ENCODE measurements around the gene EXOC6B. TPM values are rescaled to one million over a fixed set of nuclear protein-coding genes. Genes with fewer than 3 reads are reported as not detected.

Gene EXOC6B
- total and polyA plus RNA-seq, 2 donors from 2014 or later: 5.9 to 31.3 TPM

DNA sequence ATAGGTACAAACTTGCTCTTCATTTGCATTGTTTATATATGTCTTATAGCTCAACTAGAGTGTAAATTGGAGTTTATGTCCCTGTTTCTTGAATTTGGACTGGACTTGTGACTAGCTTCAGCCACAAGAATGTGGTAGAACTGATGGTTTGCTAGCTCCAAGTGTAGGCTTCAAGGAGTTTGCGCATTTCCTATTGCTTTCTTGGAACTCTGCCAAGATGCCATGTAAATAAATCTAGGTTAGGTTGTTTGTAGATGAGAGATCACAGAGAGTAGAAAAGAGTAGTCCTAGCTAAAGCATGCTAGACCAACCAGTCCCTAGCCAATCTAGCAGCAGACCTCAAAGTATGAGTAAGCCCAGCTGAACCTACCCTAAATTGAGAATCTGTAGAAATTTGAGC is 495.2 kb downstream of the EXOC6B start:
- Histone ChIP-seq H3K27ac (ENCODE audit: low read depth in 2 of 2, low read length in 2 of 2) (no peak overlapping the region), H3K9me3 (ENCODE audit: control insufficient read depth in 2 of 3, insufficient read depth in 1 of 3, low read length in 3 of 3) (no peaks in the 10 kb centered on the region), H3K4me3 (ENCODE audit: low read length in 3 of 3) (no peak overlapping the region), H3K4me1 (ENCODE audit: control insufficient read depth in 2 of 3, insufficient read depth in 2 of 3, low read depth in 1 of 3, low read length in 3 of 3) (no peaks in the 10 kb centered on the region), H3K9ac (ENCODE audit: low read length in 3 of 3) (no peak overlapping the region), H3K27me3 (ENCODE audit: control insufficient read depth, insufficient read depth, low read length) (no peaks in the 10 kb centered on the region), H3K36me3 (ENCODE audit: control insufficient read depth in 2 of 3, insufficient read depth in 3 of 3, low read length in 3 of 3) (no peaks in the 10 kb centered on the region)
- FAIRE-seq: no peak
- peak in 3 of 5 donors; percentile 15 to 74 (median 52) for DNase-seq
- TF ChIP-seq, protein P1, sequence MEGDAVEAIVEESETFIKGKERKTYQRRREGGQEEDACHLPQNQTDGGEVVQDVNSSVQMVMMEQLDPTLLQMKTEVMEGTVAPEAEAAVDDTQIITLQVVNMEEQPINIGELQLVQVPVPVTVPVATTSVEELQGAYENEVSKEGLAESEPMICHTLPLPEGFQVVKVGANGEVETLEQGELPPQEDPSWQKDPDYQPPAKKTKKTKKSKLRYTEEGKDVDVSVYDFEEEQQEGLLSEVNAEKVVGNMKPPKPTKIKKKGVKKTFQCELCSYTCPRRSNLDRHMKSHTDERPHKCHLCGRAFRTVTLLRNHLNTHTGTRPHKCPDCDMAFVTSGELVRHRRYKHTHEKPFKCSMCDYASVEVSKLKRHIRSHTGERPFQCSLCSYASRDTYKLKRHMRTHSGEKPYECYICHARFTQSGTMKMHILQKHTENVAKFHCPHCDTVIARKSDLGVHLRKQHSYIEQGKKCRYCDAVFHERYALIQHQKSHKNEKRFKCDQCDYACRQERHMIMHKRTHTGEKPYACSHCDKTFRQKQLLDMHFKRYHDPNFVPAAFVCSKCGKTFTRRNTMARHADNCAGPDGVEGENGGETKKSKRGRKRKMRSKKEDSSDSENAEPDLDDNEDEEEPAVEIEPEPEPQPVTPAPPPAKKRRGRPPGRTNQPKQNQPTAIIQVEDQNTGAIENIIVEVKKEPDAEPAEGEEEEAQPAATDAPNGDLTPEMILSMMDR (IDR thresholded peaks at IDR 0.05; ENCODE audit: borderline replicate concordance, extremely low read depth, insufficient read depth): no peak
- intact Hi-C loops (cut with DNase I): no loop called here

DNA sequence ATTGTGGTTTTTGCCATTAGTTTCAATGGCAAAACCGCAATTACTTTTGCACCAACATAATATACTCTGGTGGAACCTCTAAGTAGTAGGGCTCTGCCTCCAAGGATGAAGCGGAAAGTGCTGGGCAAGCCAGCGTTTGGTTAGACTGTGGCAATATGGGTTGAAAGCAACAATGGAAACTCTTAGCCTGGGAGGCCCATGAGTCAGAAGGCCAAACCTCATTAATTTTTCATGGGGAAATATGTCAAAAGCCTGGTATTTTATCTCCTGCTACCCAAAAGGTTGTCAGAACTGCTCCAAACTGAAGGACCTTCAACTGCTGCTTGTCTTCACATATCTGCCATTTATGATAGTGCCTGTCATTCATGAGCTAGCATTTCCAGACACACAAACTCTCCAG is 499.1 kb downstream of the EXOC6B start:
- Histone ChIP-seq H3K36me3 (ENCODE audit: control insufficient read depth in 2 of 3, insufficient read depth in 3 of 3, low read length in 3 of 3) (no peaks in the 10 kb centered on the region), H3K27me3 (ENCODE audit: control insufficient read depth, insufficient read depth, low read length) (no peaks in the 10 kb centered on the region), H3K4me1 (ENCODE audit: control insufficient read depth in 2 of 3, insufficient read depth in 2 of 3, low read depth in 1 of 3, low read length in 3 of 3) (no peaks in the 10 kb centered on the region), H3K9me3 (ENCODE audit: control insufficient read depth in 2 of 3, insufficient read depth in 1 of 3, low read length in 3 of 3) (no peaks in the 10 kb centered on the region), H3K27ac (ENCODE audit: low read depth in 2 of 2, low read length in 2 of 2) (no peak overlapping the region), H3K9ac (ENCODE audit: low read length in 3 of 3) (no peak overlapping the region), H3K4me3 (ENCODE audit: low read length in 3 of 3) (no peak overlapping the region)
- intact Hi-C loops (cut with DNase I): no loop called here
- no peak for DNase-seq
- FAIRE-seq: no peak
- TF ChIP-seq, protein P1 (IDR thresholded peaks at IDR 0.05; ENCODE audit: borderline replicate concordance, extremely low read depth, insufficient read depth): no peak

DNA sequence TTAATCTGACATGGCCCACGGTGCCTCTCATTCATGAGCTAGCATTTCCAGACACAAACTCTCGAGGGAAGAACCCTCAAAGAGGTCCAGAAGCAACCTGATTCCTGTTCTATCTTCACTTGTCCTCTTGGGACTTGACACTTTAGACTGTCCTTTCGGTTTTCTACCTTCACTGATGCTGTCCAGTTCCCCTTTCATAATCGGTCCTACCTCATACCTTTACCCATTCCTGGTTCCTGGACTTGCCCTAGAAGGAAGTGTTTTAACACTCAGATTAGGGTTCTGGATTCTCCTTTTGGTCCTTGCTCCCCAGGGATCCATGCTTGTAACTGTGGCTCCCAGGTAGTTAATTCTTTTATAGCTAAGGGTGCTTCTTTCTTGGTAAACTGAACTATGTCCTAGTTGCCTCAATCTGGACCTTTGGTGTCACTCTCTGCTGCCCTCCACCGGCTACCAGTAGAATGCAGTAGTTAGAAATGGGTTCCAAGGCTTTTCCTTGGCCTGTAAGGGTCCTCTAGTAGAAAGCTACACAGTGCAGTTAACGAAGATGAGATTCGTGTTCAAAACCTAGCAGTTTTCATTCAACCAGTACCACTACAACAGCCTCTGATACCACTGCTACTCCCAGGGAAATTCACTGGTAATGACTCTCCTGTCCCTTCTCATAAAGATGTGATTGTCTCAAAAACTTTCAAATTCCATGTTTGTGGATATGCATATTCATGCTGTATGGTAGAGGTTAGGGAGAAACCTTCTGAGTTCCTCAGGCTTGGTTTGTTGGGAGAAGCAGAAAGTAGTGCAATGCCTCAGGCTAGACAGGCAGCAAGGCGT is 500.0 kb downstream of the EXOC6B start:
- H3K4me3 ChIP-seq (ENCODE audit: low read length in 3 of 3): no peak overlapping the region
- FAIRE-seq: no peak

More for the DNA sequence above, 500.0 kb downstream of the EXOC6B start:
- Histone ChIP-seq H3K9me3 (ENCODE audit: control insufficient read depth in 2 of 3, insufficient read depth in 1 of 3, low read length in 3 of 3) (no peaks in the 10 kb centered on the region), H3K27ac (ENCODE audit: low read depth in 2 of 2, low read length in 2 of 2) (no peak overlapping the region), H3K4me1 (ENCODE audit: control insufficient read depth in 2 of 3, insufficient read depth in 2 of 3, low read depth in 1 of 3, low read length in 3 of 3) (no peaks in the 10 kb centered on the region), H3K9ac (ENCODE audit: low read length in 3 of 3) (no peak overlapping the region), H3K27me3 (ENCODE audit: control insufficient read depth, insufficient read depth, low read length) (no peaks in the 10 kb centered on the region), H3K36me3 (ENCODE audit: control insufficient read depth in 2 of 3, insufficient read depth in 3 of 3, low read length in 3 of 3) (no peaks in the 10 kb centered on the region)
- TF ChIP-seq, protein P1 (IDR thresholded peaks at IDR 0.05; ENCODE audit: borderline replicate concordance, extremely low read depth, insufficient read depth): peak; percentile 56
- peak in 1 of 5 donors; percentile 11 for DNase-seq
- intact Hi-C loops (cut with DNase I): no loop called here
